NOMO-1 treated with DMSO at 0.1 percent for 48 hours (cell line): ENCODE results near the gene BCL2L2.
A peak's percentile ranks its signal among the peaks of the same experiment; 100 is the strongest.
"Not testable (repeated sequence)": the region's sequence is repeated elsewhere in the genome, so short reads cannot be mapped to it uniquely, and the experiment has no call there.

Experiments used
- DNase-seq: peaks from one replicate; lab custom pipeline; 2025; ENCODE audit not compliant: unreplicated experiment; lab: John Stamatoyannopoulos, UW

Gene BCL2L2

GRCh38 chr14:23322568-23323517 is 16.2 kb downstream of the BCL2L2 start:
- DNase-seq, result no peak

- DNase-seq, result no peak
These were observed 17.3 kb downstream of the BCL2L2 start for GRCh38 chr14:23323838-23324454.

GRCh38 chr14:23324455-23324846 is 17.8 kb downstream of the BCL2L2 start:
- DNase-seq, result no peak

- no peak for DNase-seq
These were observed 18.4 kb downstream of the BCL2L2 start for GRCh38 chr14:23324993-23325392.

- DNase-seq, result not testable (repeated sequence)
These were observed 19.1 kb downstream of the BCL2L2 start for GRCh38 chr14:23325746-23326145.

GRCh38 chr14:23326491-23327332 is 20.1 kb downstream of the BCL2L2 start:
- DNase-seq, result no peak

- DNase-seq, result peak; percentile 60
These were observed 21.5 kb downstream of the BCL2L2 start for GRCh38 chr14:23327947-23328744.

- no peak for DNase-seq
These were observed 29.0 kb downstream of the BCL2L2 start for GRCh38 chr14:23335623-23336022.

GRCh38 chr14:23339506-23340268 is 33.1 kb downstream of the BCL2L2 start:
- no peak for DNase-seq

GRCh38 chr14:23344481-23344880 is 37.8 kb downstream of the BCL2L2 start:
- no peak for DNase-seq

GRCh38 chr14:23345987-23346692 is 39.5 kb downstream of the BCL2L2 start:
- no peak for DNase-seq

GRCh38 chr14:23346693-23347405 is 40.2 kb downstream of the BCL2L2 start:
- DNase-seq, result no peak

GRCh38 chr14:23347406-23348296 is 41.0 kb downstream of the BCL2L2 start:
- DNase-seq, result no peak

- no peak for DNase-seq
These were observed 41.6 kb downstream of the BCL2L2 start for GRCh38 chr14:23348297-23348655.

- no peak for DNase-seq
These were observed 42.7 kb downstream of the BCL2L2 start for GRCh38 chr14:23349156-23349845.

- DNase-seq, result no peak
These were observed 45.3 kb downstream of the BCL2L2 start for GRCh38 chr14:23351681-23352505.
